GM13976 (cell line): ENCODE measurements around the gene SLC48A1.

Source experiments
- DNase-seq: peaks from one replicate; pipeline ENCODE4 v3.0.0; 2012; ENCODE audit warnings: low spot score
- in situ Hi-C: fragments of 300-500 bp; cut with MboI; formaldehyde crosslinking; loops from one replicate; pipeline ENCODE4 v1.12.0; 2022; ENCODE audit warnings: low sequenced_read_pairs, mixed read lengths, inconsistent platforms; ENCODE audit not compliant: unreplicated experiment
- TF ChIP-seq, protein P1 (sequence below): IDR thresholded peaks from 2 replicates; pipeline ENCODE4 v1.5.1; 2012; ENCODE audit warnings: borderline replicate concordance, mild to moderate bottlenecking; ENCODE audit not compliant: insufficient read depth; ENCODE audit errors: extremely low read depth, missing control alignments, control extremely low read depth

SLC48A1 gene

DNA sequence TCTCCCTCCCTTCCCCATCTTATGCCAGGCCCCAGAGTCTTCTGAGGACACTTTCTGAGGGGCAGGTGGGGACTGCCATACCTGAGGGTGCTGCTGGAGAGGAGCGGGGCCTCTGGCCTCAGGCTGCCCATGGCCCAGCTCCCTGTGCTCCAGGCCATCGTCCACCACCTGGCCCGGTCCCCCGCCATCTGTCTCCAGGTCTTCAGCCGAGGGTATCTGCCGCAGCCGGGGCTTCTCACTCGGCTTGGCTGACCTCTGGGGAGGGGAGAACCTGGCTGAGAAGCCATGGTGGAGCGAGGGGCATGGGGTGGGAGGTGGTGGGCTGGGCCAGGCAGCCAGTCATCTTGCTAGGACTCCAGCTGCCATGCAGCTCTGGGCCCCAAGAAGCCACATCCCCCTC is 21.6 kb downstream of the SLC48A1 start:
- TF ChIP-seq, protein P1, sequence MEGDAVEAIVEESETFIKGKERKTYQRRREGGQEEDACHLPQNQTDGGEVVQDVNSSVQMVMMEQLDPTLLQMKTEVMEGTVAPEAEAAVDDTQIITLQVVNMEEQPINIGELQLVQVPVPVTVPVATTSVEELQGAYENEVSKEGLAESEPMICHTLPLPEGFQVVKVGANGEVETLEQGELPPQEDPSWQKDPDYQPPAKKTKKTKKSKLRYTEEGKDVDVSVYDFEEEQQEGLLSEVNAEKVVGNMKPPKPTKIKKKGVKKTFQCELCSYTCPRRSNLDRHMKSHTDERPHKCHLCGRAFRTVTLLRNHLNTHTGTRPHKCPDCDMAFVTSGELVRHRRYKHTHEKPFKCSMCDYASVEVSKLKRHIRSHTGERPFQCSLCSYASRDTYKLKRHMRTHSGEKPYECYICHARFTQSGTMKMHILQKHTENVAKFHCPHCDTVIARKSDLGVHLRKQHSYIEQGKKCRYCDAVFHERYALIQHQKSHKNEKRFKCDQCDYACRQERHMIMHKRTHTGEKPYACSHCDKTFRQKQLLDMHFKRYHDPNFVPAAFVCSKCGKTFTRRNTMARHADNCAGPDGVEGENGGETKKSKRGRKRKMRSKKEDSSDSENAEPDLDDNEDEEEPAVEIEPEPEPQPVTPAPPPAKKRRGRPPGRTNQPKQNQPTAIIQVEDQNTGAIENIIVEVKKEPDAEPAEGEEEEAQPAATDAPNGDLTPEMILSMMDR: no peak
- no peak for DNase-seq
- in situ Hi-C loops: no loop called here

DNA sequence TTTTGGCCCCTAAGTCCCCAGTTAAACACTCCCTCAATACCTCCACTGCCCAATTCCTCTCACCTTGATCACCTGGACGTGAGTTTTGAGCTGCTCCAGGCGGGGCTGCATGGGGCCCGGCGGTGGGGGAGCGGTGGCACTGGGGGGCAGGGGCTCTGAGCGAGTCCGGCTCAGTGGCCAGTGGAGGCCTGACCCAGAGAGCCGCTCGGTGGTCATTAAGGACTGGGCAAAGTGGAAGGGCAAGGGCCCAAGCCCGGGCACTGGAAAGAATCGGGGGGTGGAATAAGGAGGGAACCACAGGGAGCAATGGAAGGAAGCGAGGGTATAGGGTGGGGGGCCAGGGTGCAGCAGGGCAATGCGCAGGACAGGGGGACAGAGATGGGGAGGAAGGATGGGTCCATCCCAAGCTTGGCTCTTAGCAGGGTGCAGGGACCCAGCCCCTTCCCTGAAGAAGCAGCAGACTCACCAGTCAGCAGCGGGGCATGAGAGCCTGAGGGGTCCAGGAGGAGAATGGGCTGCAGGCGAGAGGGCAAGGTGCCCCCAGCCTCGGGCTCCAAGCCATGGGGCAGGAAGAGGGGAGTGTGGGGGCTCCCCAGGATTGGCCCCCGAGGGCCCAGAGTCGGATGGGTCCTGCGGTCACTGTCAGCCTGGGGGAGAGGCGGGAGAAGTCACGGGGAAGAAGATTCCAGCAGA is 22.2 kb downstream of the SLC48A1 start:
- TF ChIP-seq, protein P1: no peak
- in situ Hi-C loops: no loop called here
- DNase-seq: no peak

DNA sequence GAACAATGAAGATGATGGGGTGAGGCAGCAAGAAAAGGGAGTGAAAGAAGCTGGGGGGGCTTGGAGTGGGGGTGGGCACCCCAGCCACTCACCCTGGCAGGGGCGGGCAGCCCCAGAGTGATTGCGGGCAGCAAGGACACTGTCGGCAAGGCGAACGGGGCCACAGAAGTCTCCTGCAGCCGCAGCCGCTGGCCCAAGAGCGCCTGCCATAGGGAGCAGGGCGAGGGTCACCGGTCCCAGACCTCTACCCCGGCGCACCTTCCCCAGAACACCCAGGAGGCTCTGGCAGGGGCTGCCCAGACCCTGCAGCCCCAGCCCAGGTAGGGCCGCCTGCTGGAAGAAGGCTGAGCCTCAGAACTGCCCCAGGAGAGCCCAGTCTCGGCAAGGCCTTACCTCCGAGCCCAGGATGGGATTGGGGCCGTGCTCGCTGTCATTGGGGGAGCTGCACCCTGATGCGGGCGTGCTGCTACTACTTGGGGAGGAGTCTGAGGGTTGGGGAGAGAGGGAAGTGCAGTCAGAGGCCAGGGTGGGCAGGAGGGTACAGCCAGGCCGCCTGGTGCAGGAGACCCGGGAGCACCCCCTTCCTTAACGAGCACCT is 22.9 kb downstream of the SLC48A1 start:
- in situ Hi-C loops: no loop called here
- TF ChIP-seq, protein P1: no peak
- DNase-seq: no peak

DNA sequence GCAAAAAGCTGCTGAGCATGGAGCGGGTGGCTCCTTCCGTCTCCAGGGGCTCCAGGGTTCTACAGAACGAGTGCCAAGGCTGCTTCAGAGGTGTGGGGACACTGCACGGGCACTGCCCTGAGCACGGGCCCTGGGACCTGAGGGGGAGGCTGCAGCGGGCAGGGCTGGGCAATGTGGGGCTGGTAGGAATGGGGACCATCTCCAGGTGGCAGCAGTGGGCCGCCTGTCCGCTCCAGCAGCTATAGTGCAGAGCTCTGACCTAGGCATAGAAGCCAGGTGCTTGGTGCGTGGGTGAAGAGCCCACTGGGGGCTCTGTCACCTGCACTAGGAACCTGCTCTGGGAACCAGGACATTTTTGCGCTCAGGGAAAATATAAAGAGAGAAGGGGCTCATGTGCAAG is 24.4 kb downstream of the SLC48A1 start:
- in situ Hi-C loops: no loop called here
- peak; percentile 83 for DNase-seq
- TF ChIP-seq, protein P1: peak; percentile 52

DNA sequence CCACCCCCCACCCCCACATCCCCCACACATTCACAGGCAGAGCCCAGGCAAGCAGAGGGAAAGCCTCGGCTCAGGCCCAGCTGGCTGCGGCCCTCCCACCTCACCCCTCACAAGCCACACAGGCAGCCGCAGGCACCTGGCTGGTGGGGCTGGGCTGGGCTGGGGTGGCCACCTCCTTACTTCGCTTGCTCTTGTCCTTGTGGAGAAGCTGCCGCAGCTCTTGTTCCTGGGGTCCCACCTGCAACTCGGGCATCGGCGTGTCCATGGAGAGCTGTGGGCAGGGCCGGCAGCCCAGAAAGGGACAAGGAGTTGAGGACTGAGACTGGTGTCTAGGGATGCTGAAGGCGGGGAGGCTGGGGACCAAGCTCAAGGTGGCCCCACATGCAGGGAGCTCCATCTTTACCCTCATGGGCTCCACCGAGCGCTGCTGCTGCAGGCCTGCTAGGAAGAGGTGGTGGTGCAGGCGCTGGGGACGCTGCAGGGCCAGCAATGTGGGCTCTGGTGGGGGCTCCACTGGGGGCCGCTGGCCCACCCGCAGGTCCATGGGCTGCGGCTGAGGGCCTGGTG is 25.4 kb downstream of the SLC48A1 start:
- no peak for DNase-seq
- TF ChIP-seq, protein P1: no peak
- in situ Hi-C loops: no loop called here

DNA sequence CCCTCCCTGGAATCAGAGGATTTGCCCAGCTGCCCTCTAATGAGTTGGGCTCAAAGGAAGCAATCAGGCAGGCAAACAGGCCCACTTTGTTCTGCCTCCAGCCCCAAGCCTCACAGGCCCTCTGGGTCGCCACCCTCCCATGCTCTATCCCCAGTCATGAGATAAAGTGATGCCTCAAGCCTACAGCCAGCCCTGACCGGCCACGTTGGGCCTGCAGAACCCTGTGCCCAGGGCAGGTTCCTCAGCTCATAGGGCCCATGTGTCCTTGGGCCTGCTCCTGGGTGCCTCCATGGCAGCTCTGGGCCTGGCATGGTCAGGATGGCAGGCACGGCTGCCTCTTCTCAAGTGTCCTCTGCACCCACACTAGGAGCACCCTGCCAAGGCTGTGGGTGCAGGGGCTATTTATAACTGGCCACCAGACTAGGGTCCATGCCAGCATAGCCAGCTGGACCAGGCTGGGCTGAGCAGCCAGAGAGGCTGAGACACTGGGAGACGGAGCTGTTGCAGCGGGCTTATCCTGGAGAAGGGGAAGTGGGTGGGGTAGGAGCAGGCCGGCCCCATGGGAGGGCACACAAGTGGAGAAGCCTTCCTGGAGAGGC is 26.4 kb downstream of the SLC48A1 start:
- TF ChIP-seq, protein P1: no peak
- DNase-seq: no peak
- in situ Hi-C loops: no loop called here
